HG03432 (cell line): Measurements from ENCODE around the gene HSPG2.

Source experiments
- ATAC-seq: cut with Tn5 transposase; IDR thresholded peaks from one replicate; pipeline ENCODE4 v1.9.1; 2021; ENCODE audit warnings: mild to moderate bottlenecking, moderate library complexity; ENCODE audit not compliant: unreplicated experiment

Gene HSPG2

DNA sequence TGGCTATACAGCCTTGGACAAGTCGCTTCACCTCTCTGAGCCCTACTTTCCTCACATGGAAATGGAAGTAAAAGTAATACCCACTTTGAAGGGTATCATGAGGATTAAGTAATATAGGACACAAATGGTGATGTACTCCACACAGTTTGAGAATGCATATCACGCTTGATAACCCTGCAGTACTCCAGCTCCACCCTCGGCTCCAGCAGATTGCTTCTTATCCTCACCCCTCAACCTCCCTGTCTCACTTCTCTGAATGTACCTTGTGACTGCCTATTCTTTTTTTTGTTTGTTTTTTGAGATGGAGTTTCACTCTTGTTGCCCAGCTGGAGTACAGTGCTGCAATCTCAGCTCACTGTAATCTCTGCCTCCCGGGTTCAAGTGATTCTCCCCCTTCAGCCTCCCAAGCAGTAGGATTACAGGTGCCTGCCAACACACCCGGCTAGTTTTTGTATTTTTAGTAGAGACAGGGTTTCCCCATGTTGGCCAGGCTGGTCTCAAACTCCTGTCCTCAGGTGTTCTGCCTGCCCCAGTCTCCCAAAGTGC lies 69.6 kb downstream of the HSPG2 start:
- no peak for ATAC-seq

DNA sequence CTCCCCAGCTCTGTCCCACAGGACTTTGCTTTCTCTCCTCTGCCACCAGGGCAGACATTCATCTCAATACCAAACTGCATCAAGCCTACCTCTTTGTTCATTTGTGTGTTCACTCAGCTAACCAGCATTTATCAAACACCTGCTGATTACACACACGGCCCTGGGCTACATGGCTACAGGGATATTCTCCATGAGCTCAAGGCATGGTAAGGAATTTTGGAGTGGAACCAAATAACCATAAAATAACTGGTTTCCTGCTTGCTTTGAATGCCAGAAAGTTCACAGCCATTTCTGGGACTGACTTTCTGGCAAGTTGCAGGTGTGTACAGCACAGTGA lies 70.4 kb downstream of the HSPG2 start:
- ATAC-seq, result no peak

- ATAC-seq, result peak; percentile 72
Observed at GRCh38 chr1:21865943-21866706, 71.0 kb downstream of the HSPG2 start.

GRCh38 chr1:21865609-21865942 lies 71.5 kb downstream of the HSPG2 start:
- ATAC-seq, result no peak

- ATAC-seq, result no peak
Observed at GRCh38 chr1:21864730-21865129, 72.4 kb downstream of the HSPG2 start.

GRCh38 chr1:21863981-21864380 lies 73.1 kb downstream of the HSPG2 start:
- ATAC-seq, result no peak

DNA sequence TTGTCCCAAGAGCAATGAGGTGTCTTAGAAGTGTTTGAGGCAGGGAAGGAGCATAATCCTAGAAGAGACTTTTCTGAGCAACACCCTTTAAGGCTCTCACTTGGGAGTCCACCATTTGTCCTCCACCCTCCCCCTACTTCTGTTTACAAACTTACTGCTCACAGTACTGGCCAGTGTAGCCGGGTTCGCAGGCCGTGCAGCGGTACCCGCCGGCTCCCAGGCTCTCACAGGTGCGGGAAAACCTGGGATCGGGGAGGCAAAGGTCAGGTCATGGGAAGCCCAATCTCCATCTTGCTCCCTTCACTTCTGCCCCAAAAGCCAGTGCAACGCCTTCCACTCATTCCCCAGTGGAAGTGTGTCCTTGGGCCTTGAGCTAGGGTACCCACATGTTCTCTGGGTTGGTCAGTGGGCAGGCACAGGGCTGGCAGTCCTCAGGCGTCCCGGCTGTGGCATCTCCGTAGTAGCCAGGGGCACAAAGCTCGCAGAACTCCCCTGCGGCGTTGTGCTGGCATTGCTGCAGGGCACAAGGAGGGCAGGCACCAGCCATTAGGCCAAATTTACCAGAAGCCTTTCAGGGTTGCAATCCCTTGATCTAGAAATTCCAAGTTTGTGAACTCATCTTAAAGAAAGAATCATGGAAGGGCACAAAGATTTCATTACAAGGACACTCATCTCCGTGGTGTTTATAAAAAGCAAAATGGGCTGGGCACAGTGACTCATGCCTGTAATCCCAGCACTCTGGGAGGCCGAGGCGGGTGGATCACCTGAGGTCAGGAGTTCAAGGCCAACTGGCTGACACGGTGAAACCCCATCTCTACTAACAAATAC lies 75.3 kb downstream of the HSPG2 start:
- ATAC-seq, result no peak

DNA sequence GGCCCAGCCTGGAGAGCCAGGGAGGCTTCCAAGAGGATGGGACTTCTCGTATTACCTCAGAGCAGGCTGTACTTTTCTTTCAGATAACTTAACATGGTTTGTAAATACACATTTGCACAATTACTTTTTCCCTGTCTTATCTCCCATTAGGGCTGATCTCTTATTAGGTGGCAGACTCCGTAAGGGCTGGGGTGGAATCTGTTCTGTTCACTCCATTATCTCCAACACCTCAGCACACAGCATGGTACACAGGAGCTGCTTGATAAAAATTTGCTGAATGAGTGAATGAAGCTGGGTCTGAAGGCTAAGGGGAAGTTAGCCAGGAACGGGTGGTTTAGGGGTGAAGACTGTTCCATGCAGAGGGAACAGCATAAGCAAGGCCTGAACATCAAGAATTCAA lies 76.1 kb downstream of the HSPG2 start:
- ATAC-seq, result no peak

DNA sequence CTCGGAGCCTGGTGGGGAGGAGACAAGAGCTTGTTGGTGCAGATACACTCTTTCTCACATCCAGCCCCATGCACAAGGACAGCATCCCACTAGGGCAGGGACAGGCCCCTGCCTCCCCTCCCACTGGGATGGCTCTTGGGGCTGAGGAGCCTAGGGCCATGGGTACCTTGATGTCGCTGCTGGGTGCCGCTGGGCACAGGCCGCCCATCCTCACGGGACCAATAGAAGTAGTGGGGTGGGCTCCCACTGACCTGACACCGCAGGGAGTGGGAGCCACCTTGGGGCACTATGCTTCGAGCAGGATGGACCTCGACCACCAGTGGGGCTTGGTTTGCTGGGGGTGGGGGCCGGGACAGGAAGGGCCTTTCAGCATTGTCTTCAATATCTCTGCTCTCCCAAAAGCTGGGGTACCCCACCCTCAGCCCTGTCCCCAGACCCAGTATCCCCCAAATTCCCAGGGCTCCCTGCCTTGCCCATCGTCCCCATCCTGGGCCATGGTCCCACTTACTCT lies 77.4 kb downstream of the HSPG2 start:
- no peak for ATAC-seq

GRCh38 chr1:21857840-21858670 lies 79.1 kb downstream of the HSPG2 start:
- no peak for ATAC-seq

DNA sequence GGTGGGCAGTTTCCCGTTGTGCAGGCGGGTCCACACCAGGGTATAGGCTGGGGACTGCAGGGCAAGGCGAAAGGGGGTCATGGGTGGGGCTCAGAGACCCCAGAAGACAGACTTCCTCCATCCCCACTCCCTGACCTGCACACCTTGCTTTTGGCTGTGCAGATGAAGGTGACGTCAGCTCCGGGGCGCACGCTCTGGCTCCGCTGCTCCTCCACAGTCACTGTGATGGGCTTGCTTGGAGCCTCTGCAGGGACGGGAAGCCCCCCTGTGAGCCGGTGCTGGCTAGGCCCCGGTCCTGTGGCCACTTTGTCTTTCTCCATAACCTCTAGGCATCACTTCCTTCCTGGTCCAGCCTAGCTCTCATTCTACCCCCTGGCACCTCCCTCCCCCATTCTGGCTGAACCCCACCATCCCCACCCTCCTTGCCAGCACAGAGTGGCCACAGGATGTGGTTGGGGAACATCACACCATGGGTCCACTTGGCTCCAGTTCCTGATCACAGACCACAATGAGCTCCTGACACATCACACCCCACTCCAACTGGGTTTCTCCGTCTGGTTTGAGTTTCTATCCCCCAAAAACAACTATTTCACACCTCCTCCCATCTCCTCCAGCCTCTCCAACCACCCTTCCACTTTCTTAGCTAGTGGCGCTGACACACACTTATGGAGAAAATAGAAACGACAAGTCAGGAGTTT lies 79.8 kb downstream of the HSPG2 start:
- no peak for ATAC-seq

DNA sequence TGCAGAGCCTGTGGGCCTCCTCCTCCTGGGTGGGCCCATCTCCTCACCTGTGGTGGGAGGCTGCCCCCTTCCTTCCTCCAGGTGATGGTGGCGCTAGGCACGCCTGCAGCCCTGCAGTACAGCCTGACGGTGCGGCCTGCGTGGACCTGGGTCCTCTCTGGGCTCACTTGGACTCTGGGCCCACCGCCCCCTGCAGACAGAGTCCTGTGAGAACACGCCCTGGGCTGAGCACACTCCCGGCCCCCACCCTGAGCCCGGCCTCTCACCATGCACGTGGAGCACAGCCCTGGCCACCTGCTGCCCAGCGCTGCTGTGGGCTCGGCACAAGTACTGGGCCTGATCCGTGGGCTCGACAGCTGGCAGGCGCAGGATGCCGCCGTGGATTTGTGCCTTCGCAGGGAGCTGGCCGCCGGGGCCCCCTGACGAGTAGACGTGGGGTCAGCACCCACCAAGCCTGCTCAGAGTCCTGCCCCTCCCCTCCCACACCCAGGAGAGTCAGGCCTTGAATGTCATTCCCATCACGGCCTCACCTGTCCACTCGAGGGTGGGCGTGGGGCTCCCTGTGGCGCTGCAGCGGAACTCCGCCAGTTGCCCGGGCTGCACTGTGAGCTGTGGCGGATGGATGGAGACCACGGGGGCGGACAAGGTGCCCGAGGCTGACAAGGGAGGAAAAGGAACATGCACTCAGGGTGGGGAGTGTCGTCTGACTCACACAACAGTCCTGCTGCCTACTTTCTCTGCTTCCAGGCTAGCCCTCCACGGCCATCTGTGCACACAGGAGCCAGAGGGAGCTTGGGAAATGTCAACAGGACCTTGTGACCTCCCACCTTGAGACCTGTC lies 81.6 kb downstream of the HSPG2 start:
- ATAC-seq, result no peak

- ATAC-seq, result no peak
Observed at GRCh38 chr1:21854751-21855131, 82.4 kb downstream of the HSPG2 start.

- ATAC-seq, result no peak
Observed at GRCh38 chr1:21854090-21854750, 82.9 kb downstream of the HSPG2 start.

- no peak for ATAC-seq
Observed at GRCh38 chr1:21853131-21853427, 84.0 kb downstream of the HSPG2 start.

GRCh38 chr1:21852282-21853130 lies 84.6 kb downstream of the HSPG2 start:
- ATAC-seq, result no peak

- ATAC-seq, result no peak
Observed at GRCh38 chr1:21851430-21852250, 85.5 kb downstream of the HSPG2 start.
